Ishikawa (cell line): ENCODE results near the gene TNPO3.

Experiments
- FOXM1 ChIP-seq: IDR thresholded peaks from 2 replicates; pipeline ENCODE4 v1.6.1; 2012; ENCODE audit warnings: low read depth, borderline replicate concordance
- NFIC ChIP-seq: IDR thresholded peaks from 2 replicates; pipeline ENCODE4 v1.6.1; 2012
- YY1 ChIP-seq: IDR thresholded peaks from 2 replicates; pipeline ENCODE4 v1.6.1; 2012; ENCODE audit warnings: low read depth
- TF ChIP-seq, protein P1 (sequence below): IDR thresholded peaks from 2 replicates; pipeline ENCODE4 v1.6.1; 2012; ENCODE audit warnings: low read depth, mild to moderate bottlenecking

GRCh38 chr7:129101746-129102145 is 46.8 kb upstream of the TNPO3 start:
- no peak for TF ChIP-seq NFIC
- TF ChIP-seq FOXM1, result no peak
- TF ChIP-seq, protein P1, sequence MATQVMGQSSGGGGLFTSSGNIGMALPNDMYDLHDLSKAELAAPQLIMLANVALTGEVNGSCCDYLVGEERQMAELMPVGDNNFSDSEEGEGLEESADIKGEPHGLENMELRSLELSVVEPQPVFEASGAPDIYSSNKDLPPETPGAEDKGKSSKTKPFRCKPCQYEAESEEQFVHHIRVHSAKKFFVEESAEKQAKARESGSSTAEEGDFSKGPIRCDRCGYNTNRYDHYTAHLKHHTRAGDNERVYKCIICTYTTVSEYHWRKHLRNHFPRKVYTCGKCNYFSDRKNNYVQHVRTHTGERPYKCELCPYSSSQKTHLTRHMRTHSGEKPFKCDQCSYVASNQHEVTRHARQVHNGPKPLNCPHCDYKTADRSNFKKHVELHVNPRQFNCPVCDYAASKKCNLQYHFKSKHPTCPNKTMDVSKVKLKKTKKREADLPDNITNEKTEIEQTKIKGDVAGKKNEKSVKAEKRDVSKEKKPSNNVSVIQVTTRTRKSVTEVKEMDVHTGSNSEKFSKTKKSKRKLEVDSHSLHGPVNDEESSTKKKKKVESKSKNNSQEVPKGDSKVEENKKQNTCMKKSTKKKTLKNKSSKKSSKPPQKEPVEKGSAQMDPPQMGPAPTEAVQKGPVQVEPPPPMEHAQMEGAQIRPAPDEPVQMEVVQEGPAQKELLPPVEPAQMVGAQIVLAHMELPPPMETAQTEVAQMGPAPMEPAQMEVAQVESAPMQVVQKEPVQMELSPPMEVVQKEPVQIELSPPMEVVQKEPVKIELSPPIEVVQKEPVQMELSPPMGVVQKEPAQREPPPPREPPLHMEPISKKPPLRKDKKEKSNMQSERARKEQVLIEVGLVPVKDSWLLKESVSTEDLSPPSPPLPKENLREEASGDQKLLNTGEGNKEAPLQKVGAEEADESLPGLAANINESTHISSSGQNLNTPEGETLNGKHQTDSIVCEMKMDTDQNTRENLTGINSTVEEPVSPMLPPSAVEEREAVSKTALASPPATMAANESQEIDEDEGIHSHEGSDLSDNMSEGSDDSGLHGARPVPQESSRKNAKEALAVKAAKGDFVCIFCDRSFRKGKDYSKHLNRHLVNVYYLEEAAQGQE, result no peak
- no peak for TF ChIP-seq YY1
